NCI-H748 treated with DMSO at 0.1 percent for 48 hours (cell line): ENCODE data around the gene TSSC4.

ENCODE experiments used
- DNase-seq: peaks from one replicate; lab custom pipeline; 2025; lab: John Stamatoyannopoulos, UW

The TSSC4 gene

DNA sequence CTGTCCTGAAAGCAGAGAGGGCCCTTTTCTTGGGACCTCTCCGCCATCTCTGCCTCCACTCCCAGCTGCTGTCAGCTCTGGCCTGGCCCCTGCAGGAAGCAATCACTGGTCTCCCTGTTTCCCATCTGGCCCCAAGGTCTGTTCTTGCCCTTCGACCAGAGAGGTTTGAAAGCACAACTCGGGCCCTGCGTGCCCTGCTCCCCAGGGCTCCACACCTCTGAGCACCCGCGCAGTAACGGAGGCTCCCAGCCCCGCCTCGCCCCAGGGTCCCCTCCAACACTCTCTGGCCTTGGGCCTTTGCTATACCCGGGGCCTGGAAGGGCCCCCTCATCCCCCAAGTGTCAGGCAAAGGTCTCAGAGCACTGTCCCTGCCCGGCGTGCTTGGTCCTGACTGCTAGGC, 31.2 kb upstream of the TSSC4 start:
- no peak for DNase-seq

DNA sequence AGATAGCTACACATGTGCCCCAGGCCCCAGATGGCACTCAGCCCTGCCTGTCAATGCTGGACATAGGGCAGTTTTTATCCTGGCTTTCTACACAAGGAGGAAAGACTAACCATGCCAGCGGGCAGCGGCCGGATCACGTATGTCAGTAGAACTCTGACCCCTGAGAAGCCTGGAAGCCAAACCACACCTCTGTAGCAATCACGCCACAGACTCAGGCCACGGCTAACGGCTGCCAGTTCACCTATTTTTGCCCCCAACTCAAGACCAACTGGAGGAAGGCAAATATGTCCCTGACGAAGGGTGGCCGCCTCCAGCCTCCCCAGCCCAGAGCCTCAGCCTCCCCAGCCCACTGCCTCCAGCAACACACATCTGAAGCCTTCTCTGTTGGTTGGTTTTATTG, 30.7 kb upstream of the TSSC4 start:
- DNase-seq = no peak

DNA sequence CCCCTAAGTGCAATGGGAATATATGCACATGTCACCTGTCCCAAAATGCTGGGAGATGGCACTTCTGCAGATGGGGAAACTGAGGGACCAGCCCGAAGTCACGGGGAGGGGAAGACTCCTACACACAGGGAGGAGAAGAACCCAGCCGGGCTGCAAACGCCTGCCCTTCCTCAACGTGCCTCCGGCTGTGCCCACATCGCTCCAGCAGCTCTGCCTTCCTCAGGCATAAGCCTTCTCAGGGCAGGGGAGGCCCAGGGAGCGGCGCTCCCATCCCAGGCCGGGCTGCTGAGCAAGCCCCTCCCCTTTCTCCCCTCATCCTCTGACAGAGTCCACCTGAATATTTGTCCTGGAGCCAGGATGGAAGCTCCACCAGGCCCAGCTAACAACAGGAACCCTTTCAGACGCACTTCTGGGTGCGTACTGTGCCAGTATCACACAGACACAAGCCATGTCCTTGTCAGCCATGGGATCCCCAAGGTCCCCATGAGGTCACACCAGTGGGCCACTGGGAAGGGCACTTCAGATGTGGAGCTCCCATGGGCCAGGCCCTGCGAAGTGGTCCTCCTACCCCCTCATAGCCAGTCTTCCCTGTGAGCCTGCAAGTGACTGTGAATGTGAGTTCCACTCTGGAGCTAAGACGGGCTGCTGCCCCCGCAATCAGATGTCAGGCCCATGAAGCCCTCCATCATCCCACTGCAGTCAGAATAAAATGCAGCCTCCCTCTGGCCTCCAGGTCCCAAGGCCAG, 25.9 kb upstream of the TSSC4 start:
- DNase-seq = no peak

DNA sequence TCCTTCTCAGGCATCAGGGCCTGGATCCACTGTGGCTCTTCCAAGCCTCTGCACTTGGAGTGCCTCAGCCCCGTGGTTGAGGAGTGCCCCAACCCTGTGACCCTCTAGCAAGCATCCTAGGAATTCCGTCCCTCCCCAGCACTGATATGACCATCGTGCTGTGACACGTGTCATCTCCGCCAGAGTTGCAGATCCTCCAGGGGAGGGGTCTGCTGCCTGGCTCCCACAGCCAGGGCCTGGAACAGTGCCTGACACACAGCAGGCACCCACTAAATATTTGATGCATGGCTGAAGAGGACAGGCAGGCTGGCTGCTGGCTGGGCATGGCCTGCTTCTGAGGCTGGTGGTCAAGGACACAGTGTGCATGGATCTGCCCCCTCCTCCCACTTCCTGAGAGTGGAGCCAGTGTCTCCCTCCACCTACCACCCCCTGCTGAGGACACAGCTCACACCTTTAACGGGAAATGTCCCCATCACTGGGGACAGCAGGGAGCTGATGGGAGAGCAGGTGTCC, 25.2 kb upstream of the TSSC4 start:
- no peak for DNase-seq

DNA sequence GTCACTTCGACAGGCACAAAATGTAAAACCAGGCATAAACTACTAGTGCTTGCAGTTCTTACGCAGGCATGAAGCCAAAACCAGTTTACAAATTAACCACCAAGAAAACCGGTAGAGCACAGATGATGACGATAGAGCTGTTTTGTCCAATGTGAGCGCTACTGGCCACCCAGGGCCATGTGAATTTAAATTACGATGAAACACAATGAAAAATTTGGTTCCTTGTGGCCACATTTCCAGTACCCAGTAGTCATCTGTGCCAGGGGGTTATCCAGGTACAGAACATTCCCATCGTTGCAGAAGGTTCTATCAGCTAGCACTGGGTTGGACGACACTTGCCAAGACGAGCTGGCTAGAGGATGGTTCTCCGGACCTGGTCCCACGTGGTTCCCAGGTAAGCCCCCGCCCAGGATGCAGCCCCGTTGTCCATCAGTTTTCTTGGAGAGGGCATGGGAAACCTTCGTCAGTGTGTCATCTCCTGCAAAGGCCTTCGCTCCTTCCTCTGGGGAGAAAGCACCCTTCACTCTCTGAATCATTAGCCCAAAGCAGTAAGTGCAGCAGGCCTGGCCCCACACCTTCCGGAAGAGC, 24.5 kb upstream of the TSSC4 start:
- no peak for DNase-seq

DNA sequence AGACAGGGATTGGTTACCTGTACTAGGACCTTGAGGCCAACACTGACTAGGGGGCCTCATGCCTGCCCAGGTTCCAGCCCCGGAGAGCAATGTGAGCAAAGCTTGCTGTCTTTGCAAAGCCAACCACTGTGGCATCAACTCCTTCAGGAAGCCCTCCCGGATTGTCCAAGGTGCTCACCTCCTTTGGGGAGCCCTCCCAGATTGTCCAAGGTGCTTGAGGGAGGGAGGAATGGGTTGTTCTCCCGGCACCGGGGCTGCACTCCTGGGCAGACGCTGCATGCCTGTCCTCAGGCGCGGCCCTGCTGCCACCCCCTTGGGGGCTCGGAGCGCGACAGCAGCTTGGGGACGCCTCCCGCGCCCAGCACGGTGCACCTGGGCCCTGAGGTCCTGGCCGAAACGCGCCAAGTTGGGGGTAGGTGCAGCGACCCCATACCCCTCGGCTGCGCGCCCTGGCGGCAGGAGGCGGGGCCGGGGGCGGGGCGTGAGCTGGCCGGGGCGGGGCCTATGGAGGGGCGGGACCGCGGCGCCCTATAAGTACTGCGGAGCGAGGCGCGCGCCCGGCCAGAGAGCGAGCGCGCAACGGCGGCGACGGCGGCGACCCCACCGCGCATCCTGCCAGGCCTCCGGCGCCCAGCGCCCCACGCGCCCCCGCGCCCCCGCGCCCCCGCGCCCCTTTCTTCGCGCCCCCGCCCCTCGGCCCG, 23.6 kb upstream of the TSSC4 start, which contains the start of gene CD81:
Gene CD81 (plus strand): TSS at position 560 of the 701 bp plus-strand sequence. CDS start 240 bp downstream, outside the sequence.
- peak; percentile 18 for DNase-seq

DNA sequence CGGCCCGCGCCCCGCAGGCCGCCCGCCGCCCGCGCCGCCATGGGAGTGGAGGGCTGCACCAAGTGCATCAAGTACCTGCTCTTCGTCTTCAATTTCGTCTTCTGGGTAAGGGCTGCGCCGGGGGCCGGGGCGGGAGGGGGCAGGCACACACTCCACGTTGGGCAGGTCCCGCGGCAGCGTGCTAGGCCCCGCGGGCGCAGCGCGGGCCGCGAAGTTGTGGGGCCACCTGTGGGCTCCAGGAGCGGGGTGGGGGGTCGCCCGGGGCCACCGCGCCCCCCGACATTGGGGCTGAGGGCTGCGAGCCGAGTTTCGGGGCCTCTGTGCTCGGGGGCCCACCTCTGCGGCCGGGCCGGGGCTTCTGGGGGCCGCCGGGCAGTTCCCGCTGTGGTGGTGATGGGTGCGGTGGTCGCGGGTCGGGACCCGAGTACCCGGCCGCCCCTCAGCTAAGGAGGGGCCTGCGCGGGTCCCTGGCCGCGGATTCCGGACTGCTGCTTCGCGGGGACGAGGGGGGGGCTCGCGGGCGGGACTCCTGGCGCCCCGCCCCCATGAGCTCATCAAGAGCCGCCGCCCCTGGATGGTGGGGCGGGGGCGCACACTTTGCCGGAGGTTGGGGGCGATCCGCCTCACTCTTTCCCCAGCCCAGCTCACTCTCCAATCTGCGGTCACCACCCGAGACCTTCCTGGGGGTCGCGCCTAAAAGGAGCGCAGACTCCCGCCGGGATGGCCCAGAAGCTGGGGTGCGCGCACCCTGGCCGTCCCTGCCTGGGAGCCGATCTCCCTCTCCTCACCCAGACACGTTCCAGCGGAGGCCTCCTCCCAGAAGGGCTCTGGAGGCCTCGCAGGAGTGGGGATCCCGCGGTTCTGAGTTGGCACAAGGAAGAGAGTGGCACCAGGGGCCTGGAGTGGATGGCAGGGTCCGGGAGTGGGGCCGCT, 22.8 kb upstream of the TSSC4 start:
- DNase-seq = no peak

DNA sequence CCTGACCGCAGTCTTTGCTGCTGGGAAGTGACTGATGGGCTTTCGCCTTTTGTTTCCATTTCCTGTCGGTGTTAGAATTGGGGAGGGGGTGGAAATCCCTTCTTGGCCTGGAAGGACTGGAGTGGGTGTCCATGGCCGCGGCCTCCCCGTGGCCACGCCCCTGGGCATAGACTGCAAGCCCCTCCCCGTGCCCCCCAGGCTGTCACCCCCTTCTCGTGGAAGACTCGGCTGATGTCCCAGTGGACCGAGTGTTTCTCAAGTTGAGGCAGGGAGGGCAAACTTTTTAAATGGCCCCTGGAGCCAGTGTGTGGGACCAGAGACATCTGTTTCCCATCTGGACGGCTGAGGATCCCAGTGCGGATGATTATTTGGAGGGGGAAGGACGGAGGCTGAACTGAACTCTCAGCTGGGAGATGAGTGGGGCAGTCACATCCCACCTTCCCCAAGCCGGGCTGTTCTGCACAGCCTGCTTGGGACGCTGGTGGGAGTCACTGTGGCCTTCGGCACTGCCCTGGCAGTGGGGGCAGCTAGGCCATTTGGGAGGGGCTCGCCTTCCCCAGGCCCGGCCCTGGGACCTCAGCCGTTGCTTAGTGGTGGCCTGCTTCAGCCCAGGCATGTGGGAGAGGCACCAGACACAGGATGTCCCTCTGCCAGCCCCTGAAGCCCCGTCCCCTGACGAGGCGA, 21.9 kb upstream of the TSSC4 start:
- no peak for DNase-seq

DNA sequence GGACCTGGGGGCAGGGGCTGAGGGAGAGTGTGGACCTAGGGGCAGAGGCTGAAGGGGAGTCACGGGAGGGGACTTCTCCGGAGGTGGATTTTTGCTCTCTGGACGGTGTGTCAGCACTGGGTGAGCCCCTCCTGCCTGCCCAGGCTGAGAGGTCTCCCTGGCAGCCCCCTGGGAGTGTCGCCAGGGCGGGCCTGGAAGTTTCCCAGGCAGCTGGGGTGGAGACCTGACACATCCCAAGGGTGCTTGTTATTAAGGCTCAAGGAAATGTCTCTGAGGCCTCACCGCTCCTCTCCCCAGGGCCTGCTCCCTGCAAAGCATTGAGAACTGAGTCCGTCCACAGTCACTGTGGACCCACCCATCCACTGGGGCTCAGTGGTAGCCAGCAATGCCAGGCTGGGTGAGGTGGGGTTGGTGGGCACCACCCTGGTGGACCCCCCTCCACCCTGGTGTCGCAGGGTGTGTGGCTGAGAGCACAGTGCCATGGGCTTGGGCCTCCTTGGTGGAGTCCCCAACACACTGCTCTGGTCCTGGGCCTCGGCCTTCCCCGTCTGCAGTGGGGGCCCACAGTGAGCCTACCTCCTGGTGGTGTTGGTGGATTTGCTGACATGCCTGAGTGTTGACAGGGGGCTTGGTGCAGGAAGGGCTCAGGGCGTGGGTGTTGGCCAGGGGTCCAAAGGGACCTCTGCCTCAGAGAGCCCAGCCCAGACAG, 20.9 kb upstream of the TSSC4 start:
- no peak for DNase-seq

DNA sequence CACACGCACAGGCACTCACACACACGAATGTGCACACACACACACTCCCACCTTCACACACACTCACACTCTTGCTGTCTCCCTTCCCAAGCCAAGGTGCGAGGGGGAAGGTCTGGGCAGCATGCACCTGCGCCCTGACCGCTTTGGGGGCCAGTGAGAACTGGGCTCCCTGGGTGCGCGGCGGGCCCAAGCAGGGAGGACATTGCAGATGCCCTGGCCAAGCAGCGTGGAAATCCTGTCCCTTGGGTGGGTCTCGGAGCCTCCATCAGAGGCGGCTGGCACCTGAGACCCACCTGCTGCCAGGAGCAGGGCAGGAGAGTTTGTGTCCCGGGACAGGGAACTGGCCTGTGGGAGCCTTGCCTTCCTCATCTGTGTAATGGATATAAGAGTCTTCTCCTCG, 20.2 kb upstream of the TSSC4 start:
- no peak for DNase-seq

DNA sequence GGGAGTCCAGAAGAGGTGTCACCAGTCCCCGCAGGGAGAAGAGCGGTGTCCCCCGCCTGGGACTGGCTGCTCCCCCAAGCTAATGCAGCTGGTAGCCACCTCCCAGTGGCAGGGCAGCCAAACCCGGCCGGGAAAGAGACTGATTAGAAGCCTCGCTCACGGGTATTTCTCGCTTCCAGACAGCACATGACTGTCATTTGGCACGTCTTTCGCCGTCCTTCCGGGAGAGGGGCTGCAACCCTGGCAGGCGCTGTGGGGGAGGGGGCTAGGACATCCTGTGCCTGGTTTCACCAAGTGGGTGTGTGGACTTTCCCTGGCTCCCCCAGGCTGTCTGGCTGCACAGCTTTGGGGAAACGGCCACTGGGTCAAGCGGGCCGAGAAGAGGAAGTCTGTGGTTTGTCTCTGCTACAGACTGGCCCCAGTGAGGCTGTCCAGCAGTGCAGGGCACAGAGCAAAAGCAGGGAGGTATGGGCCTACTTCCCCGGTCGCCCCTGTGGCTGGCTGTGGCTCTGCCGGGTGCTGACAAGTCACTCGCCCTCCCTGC, 19.7 kb upstream of the TSSC4 start:
- no peak for DNase-seq

DNA sequence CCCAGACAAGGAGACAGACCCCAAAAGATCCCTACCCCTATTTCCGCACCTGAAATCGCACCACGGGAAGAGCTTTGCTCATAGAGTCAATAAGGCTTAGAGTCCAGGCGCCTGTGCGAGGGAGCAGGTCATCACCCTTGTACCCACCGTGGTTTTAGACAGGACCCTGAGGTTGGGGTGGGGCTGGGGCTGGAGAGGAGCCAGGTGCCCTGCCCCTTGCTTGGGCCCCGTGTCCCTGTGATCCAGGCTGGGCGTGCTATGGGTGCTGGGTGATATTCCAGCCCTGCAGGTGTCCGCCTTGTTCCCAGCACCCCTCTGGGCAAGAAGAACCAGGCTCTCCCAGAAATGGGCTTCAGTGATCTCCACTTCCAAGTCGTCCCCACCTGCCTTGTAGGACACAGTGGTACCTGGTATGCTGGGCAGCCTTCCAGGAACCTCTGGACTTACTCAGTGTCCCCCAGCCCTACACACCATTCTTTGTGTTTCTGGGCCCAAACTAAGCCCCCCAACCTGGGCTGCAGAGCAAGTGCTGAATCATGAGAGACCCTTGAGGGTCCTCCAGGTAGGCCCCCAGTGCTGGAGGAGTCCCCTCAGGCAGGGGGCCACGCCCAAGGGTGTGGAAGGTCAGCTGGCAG, 18.9 kb upstream of the TSSC4 start:
- no peak for DNase-seq

DNA sequence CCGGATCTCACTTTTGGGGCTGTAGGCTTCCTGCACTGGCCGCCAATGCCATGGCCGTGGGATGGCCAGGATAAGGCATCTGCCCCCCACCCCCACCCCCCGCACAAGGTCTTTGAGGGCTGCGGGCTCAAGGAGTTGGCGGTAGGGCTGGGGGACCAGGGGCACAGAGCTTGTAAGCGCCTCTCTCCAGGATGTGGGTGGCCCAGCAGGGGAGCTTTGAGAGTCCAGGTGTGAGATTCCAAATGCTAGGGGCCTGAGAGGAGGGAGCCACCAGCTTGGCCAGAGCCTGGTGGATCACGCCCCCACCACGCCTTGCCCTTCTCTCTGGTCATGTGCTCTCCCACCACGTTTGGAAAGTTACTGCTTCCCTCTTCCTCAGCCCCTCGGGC, 18.4 kb upstream of the TSSC4 start:
- DNase-seq = no peak

DNA sequence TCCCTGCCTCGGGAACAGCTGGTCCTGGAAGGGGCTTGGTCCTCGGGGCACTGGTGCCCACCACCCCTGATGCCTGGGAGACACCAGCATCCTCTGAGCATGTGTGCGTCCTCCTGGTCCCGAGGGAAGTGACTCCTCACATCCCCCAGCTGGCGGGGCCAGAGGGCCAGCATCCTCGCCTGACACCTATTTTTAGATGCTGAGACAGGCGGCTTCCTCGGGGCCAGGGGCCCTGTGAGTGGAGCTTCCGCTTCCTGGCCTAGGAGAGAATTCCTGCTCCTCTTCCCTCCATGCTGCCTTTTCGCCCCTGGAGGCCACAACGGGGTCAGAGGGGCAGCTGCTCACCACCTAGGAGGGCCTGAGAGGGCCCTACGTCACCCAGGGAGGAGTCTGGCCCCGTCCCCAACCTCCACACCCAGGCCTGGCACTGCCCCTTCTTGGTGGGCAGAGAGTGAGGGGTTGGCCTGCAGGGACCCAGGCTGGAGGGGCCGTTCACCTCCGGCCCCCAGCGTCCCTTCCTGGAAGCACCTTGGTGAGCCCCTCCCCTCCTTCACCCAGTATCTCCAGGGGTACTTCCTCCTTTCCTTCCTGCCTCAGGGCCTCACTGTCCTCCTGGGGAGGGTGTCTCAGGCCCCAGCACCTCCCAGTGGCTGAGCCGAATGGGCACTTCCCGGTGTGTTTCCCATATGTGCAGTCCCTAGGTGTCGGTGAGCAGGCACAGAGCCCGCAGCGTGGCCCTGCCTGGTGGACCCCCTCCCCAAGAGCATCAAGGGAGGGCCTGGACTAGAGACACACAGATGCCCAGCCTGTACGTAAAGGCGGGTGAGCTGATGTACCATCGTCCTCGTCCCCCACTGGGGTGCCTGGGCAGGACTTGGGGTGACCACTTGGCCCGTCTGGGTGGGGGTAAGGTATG, 17.4 kb upstream of the TSSC4 start:
- DNase-seq = no peak

DNA sequence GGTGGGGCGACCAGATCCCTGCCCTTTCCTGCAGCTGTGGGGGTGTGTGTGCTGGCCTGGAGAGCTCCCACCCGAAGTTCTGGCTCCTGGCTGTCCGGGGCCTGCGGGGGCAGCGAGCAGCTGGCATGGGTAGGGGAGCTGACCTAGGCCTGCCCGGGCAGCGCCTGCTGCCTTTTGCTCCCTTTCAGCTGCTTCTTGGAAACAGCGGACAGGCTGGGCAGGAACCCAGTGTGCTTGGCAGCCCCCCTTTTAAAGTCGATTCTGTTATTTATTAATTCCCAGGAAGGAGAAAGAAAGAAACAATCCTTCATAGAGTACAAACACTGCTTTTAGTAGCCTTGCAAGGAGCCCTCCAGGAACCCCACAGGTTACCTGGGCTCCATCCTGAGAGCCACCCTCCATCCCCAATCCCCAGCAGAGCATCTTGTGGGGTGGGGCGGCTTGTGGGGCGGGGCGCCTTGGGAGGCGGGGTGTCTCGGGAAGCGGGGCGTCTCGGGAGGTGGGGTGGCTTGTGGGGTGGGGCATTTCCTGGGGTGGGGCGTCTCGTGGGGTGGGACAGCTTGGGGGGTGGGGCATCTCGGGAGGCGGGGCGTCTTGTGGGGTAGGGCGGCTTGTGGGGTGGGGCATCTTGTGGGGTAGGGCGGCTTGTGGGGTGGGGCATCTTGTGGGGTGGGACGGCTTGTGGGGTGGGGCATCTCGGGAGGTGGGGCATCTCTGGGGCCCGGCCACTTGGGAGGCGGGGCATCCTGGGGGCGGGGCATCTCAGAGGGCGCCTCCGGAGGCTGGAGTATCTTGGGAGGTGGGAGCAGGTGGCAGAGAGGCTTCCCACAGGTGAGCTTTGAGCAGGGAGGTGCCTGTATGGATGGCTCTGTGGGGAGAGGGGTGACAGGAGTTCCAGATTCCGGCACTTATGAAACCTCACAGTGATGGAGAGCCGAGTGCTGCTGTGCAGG, 16.4 kb upstream of the TSSC4 start:
- DNase-seq = no peak

DNA sequence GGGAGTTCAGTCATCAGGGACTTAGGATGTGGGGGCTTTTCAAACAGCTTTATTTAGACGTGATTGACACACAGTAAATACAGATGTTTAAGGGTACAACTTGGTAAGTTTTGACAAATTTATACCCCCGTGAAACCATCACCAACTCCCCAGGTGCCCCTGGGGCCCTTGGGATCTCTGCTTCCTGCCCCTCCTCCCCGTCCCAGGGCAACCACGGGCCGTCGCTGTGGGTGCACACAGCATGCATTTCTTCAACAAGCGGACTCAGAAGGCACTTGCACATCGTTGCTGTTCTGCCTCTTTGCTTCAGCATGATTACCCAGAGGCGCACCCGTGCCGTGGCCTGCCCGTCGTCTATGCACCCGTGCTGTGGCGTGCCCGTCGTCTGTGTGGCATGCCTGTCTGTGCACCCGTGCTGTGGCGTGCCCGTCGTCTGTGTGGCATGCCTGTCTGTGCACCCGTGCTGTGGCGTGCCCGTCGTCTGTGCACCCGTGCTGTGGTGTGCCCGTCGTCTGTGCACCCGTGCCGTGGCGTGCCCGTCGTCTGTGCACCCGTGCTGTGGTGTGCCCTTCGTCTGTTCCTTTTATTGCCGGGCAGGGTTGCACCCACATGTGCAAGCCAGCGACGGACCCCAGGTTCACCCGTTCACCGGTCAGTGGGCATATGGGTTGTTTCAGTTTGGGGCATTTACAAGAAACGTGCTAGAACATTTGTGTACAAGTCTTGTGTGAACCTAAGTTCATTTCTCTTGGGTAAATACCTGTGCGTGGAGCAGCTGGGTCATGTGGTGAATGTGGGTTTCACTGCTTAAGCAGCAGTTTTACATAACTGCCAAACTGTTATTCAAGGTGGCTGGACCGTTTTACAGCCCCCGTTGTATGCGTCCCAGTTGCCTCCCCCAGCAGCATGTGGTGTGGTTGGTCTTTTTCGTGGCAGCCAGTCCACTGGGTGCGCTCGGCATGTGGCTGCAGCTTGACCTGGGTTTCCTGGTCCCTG, 15.1 kb upstream of the TSSC4 start:
- DNase-seq = no peak
